HCT116 (cell line): ENCODE measurements around the gene TJP2. TPM values are rescaled to one million over a fixed set of nuclear protein-coding genes. Genes with fewer than 3 reads are reported as not detected.

ENCODE experiments used
- ATAC-seq: fragments of 200-7000 bp; cut with Tn5 transposase; 2 replicates; pipeline ENCODE4 v1.9.1; 2020; ENCODE audit warnings: mild to moderate bottlenecking, moderate library complexity
- BruUV-seq: library from RNA; stranded (reverse); fragments of 400-500 nt; replicated peaks from 2 replicates; lab custom pipeline; 2021; lab: Mats Ljungman, UMichigan
- CTCF ChIA-PET: fragments of 300-600 bp; sonication (Branson Sonifier 250); formaldehyde crosslinking; loops from one replicate; lab custom pipeline; 2021; ENCODE audit warnings: antibody characterized with exemption; lab: Charles Lee
- POLR2A ChIA-PET: fragments of 300-600, 350-600 bp; sonication (Branson Sonifier 250); formaldehyde crosslinking; loops from one replicate; lab custom pipeline; 2021; ENCODE audit warnings: antibody characterized with exemption; lab: Charles Lee
- RAD21 ChIA-PET, 2 experiments: fragments of 300-600 bp; sonication (Branson Sonifier 250); formaldehyde crosslinking; loops; one replicate each; lab custom pipeline; 2023; ENCODE audit warnings: low total read pairs in 2 of 2; ENCODE audit not compliant: uncharacterized antibody in 2 of 2, unreplicated experiment in 2 of 2, low non-redundant PET in 1 of 2; lab: Charles Lee
- DNase-seq: peaks from one replicate; pipeline ENCODE4 v3.0.0-alpha.2; 2010; ENCODE audit warnings: low read depth, low spot score
- H2AFZ ChIP-seq: fragments of 200-600 bp; shearing (Covaris generic), sonication (generic); 2 replicates; pipeline ENCODE4 v1.6.1; 2017; ENCODE audit warnings: low read depth, mixed run types, mixed read lengths, antibody characterized with exemption, low read length; ENCODE audit not compliant: poor library complexity, severe bottlenecking
- H3K27ac ChIP-seq: 2 replicates; pipeline ENCODE4 v1.5.1; 2012; ENCODE audit warnings: low read depth, low read length
- H3K27me3 ChIP-seq: fragments of 200-600 bp; sonication (generic); 2 replicates; pipeline ENCODE4 v1.6.1; 2016; ENCODE audit warnings: mixed run types, low read length, mixed read lengths; ENCODE audit not compliant: insufficient read depth
- H3K36me3 ChIP-seq, 2 experiments: fragments of 200-500 bp in 1 of 2; fragments of 200-600 bp in 1 of 2; sonication (Bioruptor generic) in 1 of 2; sonication (generic) in 1 of 2; 2 replicates each; pipeline versions ENCODE4 v1.5.1 to v1.6.1; 2014 to 2016; ENCODE audit warnings: low read length in 2 of 2, inconsistent platforms in 1 of 2, mixed read lengths in 1 of 2, mixed run types in 1 of 2; ENCODE audit not compliant: insufficient read depth in 2 of 2, control insufficient read depth in 1 of 2
- H3K4me1 ChIP-seq, 2 experiments: fragments of 200-600 bp in 1 of 2; sonication (generic) in 1 of 2; 2 replicates each; pipeline versions ENCODE4 v1.5.1 to v1.6.1; 2012 to 2017; ENCODE audit warnings: low read length in 2 of 2, inconsistent platforms in 1 of 2, mild to moderate bottlenecking in 1 of 2, mixed read lengths in 1 of 2, mixed run types in 1 of 2, moderate library complexity in 1 of 2; ENCODE audit not compliant: insufficient read depth in 2 of 2, control insufficient read depth in 1 of 2
- H3K4me2 ChIP-seq: fragments of 200-600 bp; sonication (generic); 2 replicates; pipeline ENCODE4 v1.6.1; 2017; ENCODE audit warnings: mixed run types, low read length, mixed read lengths
- H3K4me3 ChIP-seq, 2 experiments: fragments of 200-600 bp in 1 of 2; sonication (generic) in 1 of 2; replicated peaks in 1 of 2; 2 replicates each; pipeline ENCODE4 v1.5.1; 2011 to 2016; ENCODE audit warnings: low read length in 2 of 2, control low read depth in 1 of 2, low read depth in 1 of 2, mild to moderate bottlenecking in 1 of 2, mixed read lengths in 1 of 2, mixed run types in 1 of 2
- H3K79me2 ChIP-seq: fragments of 200-600 bp; sonication (generic); 2 replicates; pipeline ENCODE4 v1.6.1; 2017; ENCODE audit warnings: mild to moderate bottlenecking, mixed run types, low read length, moderate library complexity, mixed read lengths; ENCODE audit not compliant: insufficient read depth
- H3K9ac ChIP-seq: fragments of 200-600 bp; sonication (generic); 2 replicates; pipeline ENCODE4 v1.6.1; 2016; ENCODE audit warnings: low read length, mixed read lengths
- H3K9me2 ChIP-seq: fragments of 200-600 bp; sonication (generic), shearing (Covaris generic); 2 replicates; pipeline ENCODE4 v1.6.1; 2017; ENCODE audit warnings: mixed run types, mild to moderate bottlenecking, moderate library complexity; ENCODE audit not compliant: insufficient read depth
- H3K9me3 ChIP-seq, 2 experiments: fragments of 200-500 bp in 1 of 2; fragments of 200-600 bp in 1 of 2; sonication (Bioruptor generic) in 1 of 2; sonication (generic) in 1 of 2; 2 replicates each; pipeline ENCODE4 v1.6.1; 2014 to 2017; ENCODE audit warnings: low read length in 2 of 2, mixed read lengths in 2 of 2, inconsistent platforms in 1 of 2, low read depth in 1 of 2, mild to moderate bottlenecking in 1 of 2, mixed run types in 1 of 2, moderate library complexity in 1 of 2; ENCODE audit not compliant: control insufficient read depth in 1 of 2, insufficient read depth in 1 of 2
- H4K20me1 ChIP-seq: fragments of 200-600 bp; sonication (generic), shearing (Covaris generic); 2 replicates; pipeline ENCODE4 v1.6.1; 2017; ENCODE audit warnings: mixed run types, mild to moderate bottlenecking, moderate library complexity; ENCODE audit not compliant: insufficient read depth
- ATF3 ChIP-seq: IDR thresholded peaks from 2 replicates; pipeline ENCODE4 v1.6.1; 2012
- CBX3 ChIP-seq: IDR thresholded peaks from 2 replicates; pipeline ENCODE4 v1.6.1; 2012; ENCODE audit warnings: low read depth
- CEBPB ChIP-seq: IDR thresholded peaks from 2 replicates; pipeline ENCODE4 v1.6.1; 2012; ENCODE audit warnings: low read depth
- CTCF ChIP-seq, 3 experiments: fragments of 200-600 bp in 1 of 3; sonication (generic) in 1 of 3; IDR thresholded peaks in 2 of 3; conservative IDR thresholded peaks in 1 of 3; 2 replicates each; pipeline ENCODE4 v1.5.1; 2012 to 2017; ENCODE audit warnings: low read depth in 2 of 3, low read length in 2 of 3, antibody characterized with exemption in 1 of 3, borderline replicate concordance in 1 of 3, control low read depth in 1 of 3, mild to moderate bottlenecking in 1 of 3, mixed read lengths in 1 of 3, mixed run types in 1 of 3, moderate library complexity in 1 of 3; ENCODE audit not compliant: insufficient read depth in 1 of 3
- ELF1 ChIP-seq: IDR thresholded peaks from 2 replicates; pipeline ENCODE4 v1.6.1; 2012; ENCODE audit warnings: low read depth, borderline replicate concordance
- EZH2 ChIP-seq: fragments of 200-600 bp; sonication (generic); IDR thresholded peaks from 2 replicates; pipeline ENCODE4 v1.6.1; 2017; ENCODE audit warnings: antibody characterized with exemption, mixed run types
- EZH2phosphoT487 ChIP-seq: fragments of 200-600 bp; IDR thresholded peaks from 2 replicates; pipeline ENCODE4 v1.6.1; 2018; ENCODE audit warnings: antibody characterized with exemption, borderline replicate concordance
- MAX ChIP-seq: IDR thresholded peaks from 2 replicates; pipeline ENCODE4 v1.6.1; 2012
- POLR2A ChIP-seq: IDR thresholded peaks from 2 replicates; pipeline ENCODE4 v1.7.0; 2011; ENCODE audit warnings: borderline replicate concordance; ENCODE audit not compliant: insufficient read depth, insufficient read length; ENCODE audit errors: extremely low read depth
- RAD21 ChIP-seq: IDR thresholded peaks from 2 replicates; pipeline ENCODE4 v1.6.1; 2012; ENCODE audit warnings: low read depth, mild to moderate bottlenecking
- REST ChIP-seq: IDR thresholded peaks from 2 replicates; pipeline ENCODE4 v1.6.1; 2012; ENCODE audit warnings: low read depth
- SIN3A ChIP-seq: IDR thresholded peaks from 2 replicates; pipeline ENCODE4 v1.6.1; 2012; ENCODE audit warnings: low read depth
- SP1 ChIP-seq: IDR thresholded peaks from 2 replicates; pipeline ENCODE4 v1.6.1; 2012; ENCODE audit warnings: low read depth
- TCF7L2 ChIP-seq: IDR thresholded peaks from 2 replicates; pipeline ENCODE4 v1.7.0; 2011; ENCODE audit warnings: borderline replicate concordance, inconsistent platforms; ENCODE audit not compliant: insufficient read depth, insufficient read length; ENCODE audit errors: extremely low read depth
- YY1 ChIP-seq: IDR thresholded peaks from 2 replicates; pipeline ENCODE4 v1.6.1; 2011; ENCODE audit warnings: low read length, low read depth, moderate library complexity, mild to moderate bottlenecking; ENCODE audit not compliant: insufficient replicate concordance; ENCODE audit errors: extremely low read depth
- ZBTB33 ChIP-seq: IDR thresholded peaks from 2 replicates; pipeline ENCODE4 v1.6.1; 2011; ENCODE audit warnings: mild to moderate bottlenecking, low read length, moderate library complexity; ENCODE audit not compliant: insufficient replicate concordance; ENCODE audit errors: extremely low read depth
- ZFX ChIP-seq: fragments of 450-650 bp; IDR thresholded peaks from 2 replicates; pipeline ENCODE4 v1.6.1; 2017
- ZNF274 ChIP-seq: fragments of 200-500 bp; sonication (Bioruptor generic); IDR thresholded peaks from 2 replicates; pipeline ENCODE4 v1.6.1; 2014; ENCODE audit warnings: mild to moderate bottlenecking, low read depth, low read length, inconsistent platforms
- intact Hi-C: fragments of 100-400 bp; cut with micrococcal nuclease; formaldehyde crosslinking; loops from 2 replicates; pipeline ENCODE4 v1.10.0; 2022
- total RNA-seq: library from RNA; stranded (reverse); gene quantifications from one replicate; pipeline ENCODE4 v1.2.1, GENCODE V29; 2021; ENCODE audit not compliant: unreplicated experiment

Gene TJP2
- total RNA-seq, 1 experiment from 2014 or later: 39.7 TPM

GRCh38 chr9:69237702-69238295 is 63.7 kb downstream of the TJP2 start (continued):
- TF ChIP-seq REST (no peak), EZH2phosphoT487 (no peak)

- H3K27ac ChIP-seq: no peak overlapping the region
- DNase-seq: no peak
- H3K36me3 ChIP-seq: peaks cover 3 to 9% of the 10 kb centered on the region in 2 experiments; a peak in 3 of 4 replicates
- no peaks in the 10 kb centered on the region for H3K27me3 ChIP-seq
- no peaks in the 10 kb centered on the region for H3K4me1 ChIP-seq
- RAD21 ChIA-PET: no interaction called here
- no peaks in the 10 kb centered on the region for H3K79me2 ChIP-seq
- H3K4me2 ChIP-seq: no peak overlapping the region
- no peak overlapping the region for H3K4me3 ChIP-seq
- no peak for ATAC-seq
- H3K9me2 ChIP-seq: no peaks in the 10 kb centered on the region
- intact Hi-C loops: no loop called here
- H2AFZ ChIP-seq: no peak overlapping the region
- CTCF ChIA-PET: interaction anchor here (1.3 kb wide), 1 partner anchor 20 kb away, joined by 6 read pairs; no protein-coding TSS in a partner anchor
- no peak overlapping the region for H3K9ac ChIP-seq
- BruUV-seq: no TSS peak
- no peaks in the 10 kb centered on the region for H4K20me1 ChIP-seq
- no peaks in the 10 kb centered on the region for H3K9me3 ChIP-seq
- POLR2A ChIA-PET: no interaction called here
- no peak for TF ChIP-seq CBX3
- no peak for TF ChIP-seq POLR2A
- TF ChIP-seq YY1: no peak
- TF ChIP-seq ZNF274: no peak
- TF ChIP-seq ATF3: no peak
- TF ChIP-seq ZFX: no peak
- no peak for TF ChIP-seq CTCF (IDR thresholded peaks at IDR 0.05 in 2 of 3, conservative IDR thresholded peaks at IDR 0.05 in 1 of 3; ENCODE audit: borderline replicate concordance in 1 of 3, insufficient read depth in 1 of 3, low read depth in 2 of 3, low read length in 2 of 3)
- TF ChIP-seq SIN3A: no peak
- no peak for TF ChIP-seq EZH2
- TF ChIP-seq SP1: no peak
- no peak for TF ChIP-seq CEBPB
- TF ChIP-seq EZH2phosphoT487: no peak
- no peak for TF ChIP-seq RAD21
- no peak for TF ChIP-seq ELF1
- TF ChIP-seq MAX: no peak
- TF ChIP-seq ZBTB33: no peak
- TF ChIP-seq TCF7L2: no peak
Observed at GRCh38 chr9:69243116-69243515, 69.0 kb downstream of the TJP2 start.
